ENCODE measurements around the gene LRRIQ3. TPM values are rescaled to one million over a fixed set of nuclear protein-coding genes. Genes with fewer than 3 reads are reported as not detected.
"Not testable (repeated sequence)": the region's sequence is repeated elsewhere in the genome, so short reads cannot be mapped to it uniquely, and the experiment has no call there.

Gene LRRIQ3
- total RNA-seq, 2 experiments from 2014 or later: 1.3 to 1.7 TPM

- peaks cover 9% of the 10 kb centered on the region for H3K9me3 Mint-ChIP-seq
- peaks cover 11% of the 10 kb centered on the region for H3K36me3 Mint-ChIP-seq
- H3K27me3 Mint-ChIP-seq: no peaks in the 10 kb centered on the region
- DNase-seq: no peak
- no peak overlapping the region for H3K27ac Mint-ChIP-seq
- H3K4me3 Mint-ChIP-seq: no peak overlapping the region
- H3K4me1 Mint-ChIP-seq: peaks cover 6% of the 10 kb centered on the region
Measured at GRCh38 chr1:74193908-74194307, 4.1 kb downstream of the LRRIQ3 start.

GRCh38 chr1:74180490-74180889 lies 17.5 kb downstream of the LRRIQ3 start:
- Mint-ChIP-seq H3K4me1 (no peaks in the 10 kb centered on the region), H3K27ac (no peak overlapping the region), H3K36me3 (peaks cover 3% of the 10 kb centered on the region), H3K4me3 (no peak overlapping the region), H3K9me3 (peaks cover 2% of the 10 kb centered on the region), H3K27me3 (no peaks in the 10 kb centered on the region)
- no peak for DNase-seq

GRCh38 chr1:74174423-74174822 lies 23.6 kb downstream of the LRRIQ3 start:
- not testable (repeated sequence) for H3K4me3 Mint-ChIP-seq, DNase-seq, H3K27me3 Mint-ChIP-seq, H3K27ac Mint-ChIP-seq, H3K4me1 Mint-ChIP-seq, H3K36me3 Mint-ChIP-seq
- peaks cover 40% of the 10 kb centered on the region for H3K9me3 Mint-ChIP-seq

- Mint-ChIP-seq H3K36me3 (no peaks in the 10 kb centered on the region), H3K27ac (no peak overlapping the region), H3K4me3 (no peak overlapping the region), H3K27me3 (no peaks in the 10 kb centered on the region), H3K9me3 (peaks cover 2% of the 10 kb centered on the region), H3K4me1 (no peaks in the 10 kb centered on the region)
- DNase-seq: no peak
Measured at GRCh38 chr1:74162333-74162732, 35.6 kb downstream of the LRRIQ3 start.

GRCh38 chr1:74161497-74161896 lies 36.5 kb downstream of the LRRIQ3 start:
- H3K36me3 Mint-ChIP-seq: no peaks in the 10 kb centered on the region
- H3K27ac Mint-ChIP-seq: no peak overlapping the region
- no peak for DNase-seq
- H3K4me3 Mint-ChIP-seq: no peak overlapping the region
- H3K27me3 Mint-ChIP-seq: no peaks in the 10 kb centered on the region
- H3K4me1 Mint-ChIP-seq: no peaks in the 10 kb centered on the region
- H3K9me3 Mint-ChIP-seq: no peaks in the 10 kb centered on the region

- no peak overlapping the region for H3K27ac Mint-ChIP-seq
- no peak overlapping the region for H3K4me3 Mint-ChIP-seq
- H3K36me3 Mint-ChIP-seq: no peaks in the 10 kb centered on the region
- no peaks in the 10 kb centered on the region for H3K4me1 Mint-ChIP-seq
- H3K9me3 Mint-ChIP-seq: no peaks in the 10 kb centered on the region
- DNase-seq: no peak
- H3K27me3 Mint-ChIP-seq: no peaks in the 10 kb centered on the region
Measured at GRCh38 chr1:74160046-74160445, 37.9 kb downstream of the LRRIQ3 start.

GRCh38 chr1:74145086-74145485 lies 52.9 kb downstream of the LRRIQ3 start:
- no peaks in the 10 kb centered on the region for H3K4me1 Mint-ChIP-seq
- H3K27me3 Mint-ChIP-seq: no peaks in the 10 kb centered on the region
- peaks cover 3% of the 10 kb centered on the region for H3K9me3 Mint-ChIP-seq
- no peaks in the 10 kb centered on the region for H3K36me3 Mint-ChIP-seq
- H3K4me3 Mint-ChIP-seq: no peak overlapping the region
- no peak for DNase-seq
- no peak overlapping the region for H3K27ac Mint-ChIP-seq

- H3K36me3 Mint-ChIP-seq, H3K9me3 Mint-ChIP-seq, H3K4me3 Mint-ChIP-seq, H3K4me1 Mint-ChIP-seq, H3K27ac Mint-ChIP-seq, DNase-seq, H3K27me3 Mint-ChIP-seq: not testable (repeated sequence)
Measured at GRCh38 chr1:74117370-74117769, 80.6 kb downstream of the LRRIQ3 start.

- no peaks in the 10 kb centered on the region for H3K27me3 Mint-ChIP-seq
- H3K9me3 Mint-ChIP-seq: no peaks in the 10 kb centered on the region
- no peak overlapping the region for H3K27ac Mint-ChIP-seq
- H3K4me1 Mint-ChIP-seq: no peaks in the 10 kb centered on the region
- no peak for DNase-seq
- H3K4me3 Mint-ChIP-seq: no peak overlapping the region
- H3K36me3 Mint-ChIP-seq: no peaks in the 10 kb centered on the region
Measured at GRCh38 chr1:74113333-74113732, 84.6 kb downstream of the LRRIQ3 start.

- Mint-ChIP-seq H3K4me3 (no peak overlapping the region), H3K36me3 (no peaks in the 10 kb centered on the region), H3K4me1 (no peaks in the 10 kb centered on the region)
Measured at GRCh38 chr1:74107394-74107793, 90.6 kb downstream of the LRRIQ3 start.

GRCh38 chr1:74091371-74091770 lies 106.6 kb downstream of the LRRIQ3 start:
- DNase-seq: no peak
- Mint-ChIP-seq H3K36me3 (no peaks in the 10 kb centered on the region), H3K27ac (no peak overlapping the region)

More at GRCh38 chr1:74107394-74107793, 90.6 kb downstream of the LRRIQ3 start:
- peaks cover 3% of the 10 kb centered on the region for H3K27me3 Mint-ChIP-seq
- no peaks in the 10 kb centered on the region for H3K9me3 Mint-ChIP-seq
- H3K27ac Mint-ChIP-seq: no peak overlapping the region
- no peak for DNase-seq

GRCh38 chr1:74083128-74083527 lies 114.8 kb downstream of the LRRIQ3 start:
- Mint-ChIP-seq H3K27ac (no peak overlapping the region), H3K27me3 (no peaks in the 10 kb centered on the region), H3K9me3 (no peaks in the 10 kb centered on the region), H3K4me1 (no peaks in the 10 kb centered on the region), H3K36me3 (no peaks in the 10 kb centered on the region), H3K4me3 (no peak overlapping the region)
- DNase-seq: no peak

More at GRCh38 chr1:74091371-74091770, 106.6 kb downstream of the LRRIQ3 start:
- H3K4me1 Mint-ChIP-seq: no peaks in the 10 kb centered on the region
- no peaks in the 10 kb centered on the region for H3K27me3 Mint-ChIP-seq
- no peak overlapping the region for H3K4me3 Mint-ChIP-seq
- H3K9me3 Mint-ChIP-seq: peaks cover 8% of the 10 kb centered on the region

- Mint-ChIP-seq H3K36me3 (no peaks in the 10 kb centered on the region), H3K4me1 (no peaks in the 10 kb centered on the region), H3K9me3 (peaks cover 1% of the 10 kb centered on the region), H3K27ac (no peak overlapping the region), H3K4me3 (no peak overlapping the region), H3K27me3 (no peaks in the 10 kb centered on the region)
- DNase-seq: no peak
Measured at GRCh38 chr1:74065081-74065480, 132.9 kb downstream of the LRRIQ3 start.

GRCh38 chr1:74057719-74058118 lies 140.3 kb downstream of the LRRIQ3 start:
- Mint-ChIP-seq H3K4me3 (no peak overlapping the region), H3K27me3 (no peaks in the 10 kb centered on the region), H3K36me3 (no peaks in the 10 kb centered on the region), H3K27ac (no peak overlapping the region), H3K9me3 (peaks cover 1% of the 10 kb centered on the region), H3K4me1 (no peaks in the 10 kb centered on the region)
- DNase-seq: no peak

- H3K36me3 Mint-ChIP-seq: no peaks in the 10 kb centered on the region
- H3K4me1 Mint-ChIP-seq: no peaks in the 10 kb centered on the region
- DNase-seq: no peak
- H3K27ac Mint-ChIP-seq: no peak overlapping the region
- H3K9me3 Mint-ChIP-seq: peaks cover 2% of the 10 kb centered on the region
- no peaks in the 10 kb centered on the region for H3K27me3 Mint-ChIP-seq
- H3K4me3 Mint-ChIP-seq: no peak overlapping the region
Measured at GRCh38 chr1:74053407-74053806, 144.6 kb downstream of the LRRIQ3 start.

- Mint-ChIP-seq H3K4me1 (no peaks in the 10 kb centered on the region), H3K27me3 (no peaks in the 10 kb centered on the region), H3K36me3 (no peaks in the 10 kb centered on the region), H3K9me3 (peaks cover 6% of the 10 kb centered on the region), H3K4me3 (no peak overlapping the region), H3K27ac (no peak overlapping the region)
- no peak for DNase-seq
Measured at GRCh38 chr1:74050386-74050785, 147.6 kb downstream of the LRRIQ3 start.

GRCh38 chr1:74038042-74038441 lies 159.9 kb downstream of the LRRIQ3 start:
- H3K36me3 Mint-ChIP-seq: no peaks in the 10 kb centered on the region

More at GRCh38 chr1:74038042-74038441, 159.9 kb downstream of the LRRIQ3 start:
- no peak for DNase-seq
- Mint-ChIP-seq H3K4me1 (no peaks in the 10 kb centered on the region), H3K4me3 (no peak overlapping the region), H3K9me3 (peaks cover 14% of the 10 kb centered on the region), H3K27me3 (no peaks in the 10 kb centered on the region), H3K27ac (no peak overlapping the region)
